Neuronal stem cell (in vitro differentiated cells): ENCODE measurements around the gene AKIRIN1.

Experiments
- DNase-seq: peaks from one replicate; pipeline ENCODE4 v3.0.0-alpha.2; 2013; ENCODE audit warnings: low spot score
- H2AFZ ChIP-seq: one replicate; pipeline ENCODE4 v1.6.1; 2013; ENCODE audit warnings: mild to moderate bottlenecking, low read length, inconsistent platforms
- H2AK5ac ChIP-seq: 2 replicates; pipeline ENCODE4 v1.6.1; 2013; ENCODE audit warnings: low read depth, mild to moderate bottlenecking, inconsistent platforms, low read length, moderate library complexity, mixed read lengths
- H2BK120ac ChIP-seq: 2 replicates; pipeline ENCODE4 v1.6.1; 2013; ENCODE audit warnings: low read depth, mild to moderate bottlenecking, inconsistent platforms, low read length, moderate library complexity, mixed read lengths
- H2BK12ac ChIP-seq: one replicate; pipeline ENCODE4 v1.6.1; 2013; ENCODE audit warnings: low read length, inconsistent platforms
- H2BK15ac ChIP-seq: 2 replicates; pipeline ENCODE4 v1.6.1; 2013; ENCODE audit warnings: mild to moderate bottlenecking, low read length, inconsistent platforms, mixed read lengths
- H2BK5ac ChIP-seq: one replicate; pipeline ENCODE4 v1.6.1; 2013; ENCODE audit warnings: inconsistent platforms, mild to moderate bottlenecking, low read length, moderate library complexity
- H3K14ac ChIP-seq: one replicate; pipeline ENCODE4 v1.6.1; 2013; ENCODE audit warnings: low read length, inconsistent platforms
- H3K18ac ChIP-seq: 2 replicates; pipeline ENCODE4 v1.6.1; 2013; ENCODE audit warnings: low read length, inconsistent platforms
- H3K23ac ChIP-seq: 2 replicates; pipeline ENCODE4 v1.6.1; 2013; ENCODE audit warnings: low read depth, mild to moderate bottlenecking, mixed read lengths, low read length, inconsistent platforms; ENCODE audit not compliant: poor library complexity
- H3K27ac ChIP-seq: replicated peaks from 3 replicates; pipeline ENCODE4 v1.5.1; 2013; ENCODE audit warnings: low read length, inconsistent platforms
- H3K27me3 ChIP-seq, 3 experiments: 2 replicates each; pipeline ENCODE4 v1.6.1; 2013; ENCODE audit warnings: low read length in 3 of 3, mild to moderate bottlenecking in 2 of 3, inconsistent platforms in 1 of 3, low read depth in 1 of 3, mixed read lengths in 1 of 3, moderate library complexity in 1 of 3; ENCODE audit not compliant: control insufficient read depth in 3 of 3, insufficient read depth in 3 of 3
- H3K36me3 ChIP-seq, 2 donors: replicated peaks in 1 of 2; 2 replicates each; pipeline ENCODE4 v1.6.1; 2013; ENCODE audit warnings: low read length in 2 of 2; ENCODE audit not compliant: control insufficient read depth in 2 of 2, insufficient read depth in 2 of 2
- H3K4ac ChIP-seq: 2 replicates; pipeline ENCODE4 v1.6.1; 2013; ENCODE audit warnings: inconsistent platforms, mild to moderate bottlenecking, low read length, moderate library complexity
- H3K4me1 ChIP-seq, 2 donors: 1 replicate in 1 of 2; 2 replicates in 1 of 2; pipeline ENCODE4 v1.6.1; 2013; ENCODE audit warnings: low read length in 2 of 2, low read depth in 1 of 2; ENCODE audit not compliant: control insufficient read depth in 2 of 2, insufficient read depth in 1 of 2
- H3K4me2 ChIP-seq: one replicate; pipeline ENCODE4 v1.6.1; 2013; ENCODE audit warnings: mild to moderate bottlenecking, low read length, inconsistent platforms; ENCODE audit not compliant: insufficient read depth, poor library complexity, severe bottlenecking
- H3K4me3 ChIP-seq, 2 donors: 2 replicates each; pipeline ENCODE4 v1.5.1; 2013; ENCODE audit warnings: low read length in 2 of 2, mild to moderate bottlenecking in 2 of 2, inconsistent platforms in 1 of 2, moderate library complexity in 1 of 2
- H3K79me1 ChIP-seq: one replicate; pipeline ENCODE4 v1.6.1; 2013; ENCODE audit warnings: low read depth, mild to moderate bottlenecking, inconsistent platforms, low read length, moderate library complexity
- H3K9ac ChIP-seq: one replicate; pipeline ENCODE4 v1.6.1; 2013; ENCODE audit warnings: mild to moderate bottlenecking, low read depth, low read length, inconsistent platforms; ENCODE audit not compliant: poor library complexity
- H3K9me3 ChIP-seq, 2 donors: replicated peaks in 1 of 2; 2 replicates each; pipeline versions ENCODE3 to v1.6.1; 2013; ENCODE audit warnings: low read length in 2 of 2, mild to moderate bottlenecking in 2 of 2, inconsistent platforms in 1 of 2, low read depth in 1 of 2, mixed read lengths in 1 of 2, moderate library complexity in 1 of 2; ENCODE audit not compliant: control insufficient read depth in 2 of 2, insufficient read depth in 1 of 2
- H4K8ac ChIP-seq: one replicate; pipeline ENCODE4 v1.6.1; 2013; ENCODE audit warnings: low read depth, mild to moderate bottlenecking, inconsistent platforms, low read length, moderate library complexity
- H4K91ac ChIP-seq: one replicate; pipeline ENCODE4 v1.6.1; 2013; ENCODE audit warnings: low read length, low read depth, mild to moderate bottlenecking, inconsistent platforms; ENCODE audit not compliant: poor library complexity
- WGBS, 2 donors: extraction: QIAGEN DNeasy Blood & Tissue Kit; methylation state at CpG; one replicate each; pipeline ENCODE4 v1.1.7; 2013; ENCODE audit warnings: missing lambda C conversion rate in 2 of 2, mixed read lengths in 1 of 2; ENCODE audit not compliant: insufficient read length in 2 of 2, insufficient replicate concordance in 1 of 2; ENCODE audit errors: extremely low coverage in 2 of 2; 5-methylcytosine and 5-hydroxymethylcytosine counted together

The AKIRIN1 gene

GRCh38 chr1:38989979-38990378 lies 1.1 kb upstream of the AKIRIN1 start:
- Histone ChIP-seq H3K9me3 (no peaks in the 10 kb centered on the region), H3K4me1 (peaks cover 10 to 17% of the 10 kb centered on the region in 2 donors), H3K27ac (peak overlapping the region; percentile 86), H3K4me2 (no peak overlapping the region), H3K36me3 (peaks cover 1 to 25% of the 10 kb centered on the region in 2 donors), H2AFZ (peak overlapping the region; percentile 85), H2BK120ac (no peak overlapping the region), H3K4me3 (no peak overlapping the region), H2BK15ac (no peak overlapping the region), H3K4ac (no peak overlapping the region), H3K79me1 (peaks cover 2% of the 10 kb centered on the region), H2BK5ac (no peak overlapping the region), H4K91ac (no peak overlapping the region), H3K27me3 (no peaks in the 10 kb centered on the region), H3K18ac (no peak overlapping the region), H3K14ac (no peak overlapping the region), H3K23ac (no peak overlapping the region), H4K8ac (no peak overlapping the region), H3K9ac (no peak overlapping the region), H2AK5ac (no peak overlapping the region), H2BK12ac (no peak overlapping the region)
- WGBS, 2 donors, result no CpG with 5 or more reads among the region's 2 CpGs
- DNase-seq, result no peak

DNA sequence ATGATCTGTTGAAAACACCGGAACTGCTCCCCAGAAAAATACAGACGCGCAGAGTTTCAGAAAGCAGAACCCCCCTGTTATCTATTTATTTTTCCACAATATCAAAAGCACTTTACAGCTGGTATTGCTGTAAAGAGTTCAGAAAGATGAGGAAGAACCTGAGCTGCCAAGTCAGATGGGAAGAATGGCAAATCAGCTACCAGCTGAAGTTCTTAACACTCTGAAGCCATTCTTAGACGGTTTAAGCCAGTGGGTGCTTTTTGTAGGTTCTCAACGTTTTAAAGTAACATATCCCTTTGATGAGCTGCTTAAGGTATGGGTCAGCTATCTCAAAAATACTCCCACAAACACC lies 714 bp upstream of the AKIRIN1 start:
- Histone ChIP-seq H3K4ac (no peak overlapping the region), H2AK5ac (no peak overlapping the region), H3K36me3 (peaks cover 2 to 29% of the 10 kb centered on the region in 2 donors), H2BK15ac (no peak overlapping the region), H3K4me3 (peak overlapping the region in 1 of 2 donors; percentile 82), H4K8ac (no peak overlapping the region), H2BK120ac (no peak overlapping the region), H3K27me3 (no peaks in the 10 kb centered on the region), H3K4me2 (peak overlapping the region; percentile 34), H3K9me3 (no peaks in the 10 kb centered on the region), H4K91ac (no peak overlapping the region), H3K4me1 (peaks cover 9 to 17% of the 10 kb centered on the region in 2 donors), H2BK12ac (no peak overlapping the region), H3K9ac (no peak overlapping the region), H3K14ac (no peak overlapping the region), H3K79me1 (peaks cover 2% of the 10 kb centered on the region), H2AFZ (peak overlapping the region; percentile 85), H3K18ac (no peak overlapping the region), H3K27ac (peak overlapping the region; percentile 86), H2BK5ac (peak overlapping the region; percentile 97), H3K23ac (no peak overlapping the region)
- WGBS, 2 donors, result no CpG with 5 or more reads among the region's 5 CpGs
- no peak for DNase-seq

DNA sequence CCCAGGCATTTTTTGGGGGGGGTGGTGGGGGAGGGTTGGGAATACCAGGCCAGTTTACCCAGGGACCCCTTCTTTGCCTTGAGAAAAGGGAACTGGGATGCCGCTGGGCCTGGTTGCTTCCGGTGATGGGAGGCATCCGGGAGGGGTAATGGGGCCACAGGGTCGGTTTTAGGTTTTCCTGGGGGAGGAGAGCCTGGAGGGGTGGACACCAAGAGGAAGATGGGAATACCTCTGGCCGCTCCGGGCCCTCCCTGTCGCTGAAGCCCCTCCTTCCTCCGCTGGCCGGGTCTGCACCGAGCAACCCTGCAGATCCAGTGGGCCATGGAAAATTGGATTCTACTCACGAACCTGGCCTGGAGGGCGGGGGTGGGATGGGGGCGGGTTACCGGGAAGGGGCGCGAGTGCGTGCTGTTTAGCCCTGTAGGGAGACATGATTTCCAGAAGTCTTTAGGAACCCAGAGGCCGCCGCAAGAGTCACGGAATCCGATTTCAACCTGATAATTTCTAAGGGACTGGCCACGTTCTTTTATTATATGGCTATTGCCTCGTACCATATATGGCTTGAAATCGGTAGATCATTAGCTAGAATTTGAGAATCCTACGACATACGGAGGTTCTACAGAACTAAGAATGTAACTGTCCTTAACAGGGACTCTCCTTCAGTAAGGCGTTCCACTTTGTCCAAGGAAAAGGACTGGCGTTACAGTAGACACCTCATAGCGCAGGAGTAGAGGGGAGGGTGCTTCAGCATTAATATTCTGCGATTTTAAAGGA lies 749 bp downstream of the AKIRIN1 start:
- Histone ChIP-seq H3K4me2 (peak overlapping the region; percentile 87), H4K8ac (no peak overlapping the region), H3K4me1 (peaks cover 4 to 13% of the 10 kb centered on the region in 2 donors), H3K79me1 (peaks cover 5% of the 10 kb centered on the region), H2BK15ac (peak overlapping the region; percentile 97), H2BK5ac (peak overlapping the region; percentile 97), H2BK12ac (no peak overlapping the region), H3K27me3 (no peaks in the 10 kb centered on the region), H3K27ac (peak overlapping the region; percentile 86), H3K4me3 (peak overlapping the region; percentile 82 to 99), H3K4ac (peak overlapping the region; percentile 53), H2AK5ac (peak overlapping the region; percentile 96), H3K9ac (peak overlapping the region; percentile 97), H4K91ac (no peak overlapping the region), H2AFZ (peak overlapping the region; percentile 85), H3K36me3 (peaks cover 4 to 43% of the 10 kb centered on the region in 2 donors), H3K9me3 (no peaks in the 10 kb centered on the region), H3K23ac (peak overlapping the region; percentile 100), H2BK120ac (peak overlapping the region; percentile 98), H3K18ac (peak overlapping the region; percentile 99), H3K14ac (no peak overlapping the region)
- no CpG with 5 or more reads among the region's 30 CpGs for WGBS, 2 donors
- peak; percentile 35 for DNase-seq

DNA sequence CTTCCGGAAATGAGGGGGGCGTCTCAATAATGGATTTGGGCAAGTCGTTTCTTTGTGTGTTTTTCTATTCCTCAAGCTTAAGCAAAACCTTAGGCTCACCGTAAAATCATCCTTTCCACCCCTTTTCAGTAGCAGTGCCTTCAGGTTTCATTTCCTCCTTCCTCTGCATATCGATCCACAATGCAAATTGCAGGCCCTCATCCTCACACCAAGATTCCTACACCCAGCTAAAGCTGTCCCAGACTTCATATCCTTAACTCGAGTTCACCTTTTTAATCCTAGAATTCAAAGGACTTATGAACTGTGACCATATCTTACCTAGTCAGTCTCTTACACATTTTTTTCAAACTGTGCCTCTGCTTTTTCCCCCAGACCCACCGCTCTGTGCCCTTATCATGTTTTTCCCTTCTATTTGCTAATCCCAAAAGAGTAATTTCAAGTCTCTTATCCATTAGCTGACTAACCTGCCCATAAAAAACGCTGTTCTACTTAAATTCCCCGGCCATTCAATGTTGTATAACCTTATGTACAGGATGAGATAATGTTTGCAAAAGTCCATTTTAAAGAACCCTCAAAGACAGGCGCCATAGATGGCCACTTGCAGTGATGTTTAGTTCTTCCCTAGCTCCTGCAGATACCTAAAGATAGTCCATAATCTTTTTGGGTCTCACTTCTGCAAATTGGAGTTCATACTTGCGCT lies 1.5 kb downstream of the AKIRIN1 start:
- Histone ChIP-seq H3K4ac (no peak overlapping the region), H3K36me3 (peaks cover 6 to 51% of the 10 kb centered on the region in 2 donors), H3K79me1 (peaks cover 5% of the 10 kb centered on the region), H3K18ac (no peak overlapping the region), H3K4me1 (peaks cover 4 to 13% of the 10 kb centered on the region in 2 donors), H2BK5ac (no peak overlapping the region), H3K9me3 (no peaks in the 10 kb centered on the region), H2BK120ac (no peak overlapping the region), H3K4me2 (peak overlapping the region; percentile 87), H3K9ac (no peak overlapping the region), H4K91ac (no peak overlapping the region), H2BK12ac (no peak overlapping the region), H2AK5ac (no peak overlapping the region), H3K4me3 (peak overlapping the region; percentile 82 to 99), H3K23ac (no peak overlapping the region), H3K27ac (no peak overlapping the region), H2BK15ac (no peak overlapping the region), H2AFZ (no peak overlapping the region), H4K8ac (no peak overlapping the region), H3K14ac (no peak overlapping the region), H3K27me3 (no peaks in the 10 kb centered on the region)
- no CpG with 5 or more reads among the region's 11 CpGs for WGBS, 2 donors
- no peak for DNase-seq
